Suprapubic skin (tissue), 3 donors: ENCODE measurements around the gene FOSB.

Source experiments
- POLR2A ChIP-seq, 2 donors: fragments of 450-650 bp; IDR thresholded peaks; one replicate each; pipeline ENCODE4 v1.6.1; 2017; ENCODE audit warnings: antibody characterized with exemption in 2 of 2, mild to moderate bottlenecking in 2 of 2, moderate library complexity in 2 of 2
- TF ChIP-seq, protein P1 (sequence below), 2 donors: fragments of 200-600 bp in 1 of 2; fragments of 450-650 bp in 1 of 2; sonication (generic) in 1 of 2; IDR thresholded peaks; one replicate each; pipeline ENCODE4 v1.5.1; 2016 to 2019; ENCODE audit warnings: antibody characterized with exemption in 2 of 2, mild to moderate bottlenecking in 1 of 2, moderate library complexity in 1 of 2

DNA sequence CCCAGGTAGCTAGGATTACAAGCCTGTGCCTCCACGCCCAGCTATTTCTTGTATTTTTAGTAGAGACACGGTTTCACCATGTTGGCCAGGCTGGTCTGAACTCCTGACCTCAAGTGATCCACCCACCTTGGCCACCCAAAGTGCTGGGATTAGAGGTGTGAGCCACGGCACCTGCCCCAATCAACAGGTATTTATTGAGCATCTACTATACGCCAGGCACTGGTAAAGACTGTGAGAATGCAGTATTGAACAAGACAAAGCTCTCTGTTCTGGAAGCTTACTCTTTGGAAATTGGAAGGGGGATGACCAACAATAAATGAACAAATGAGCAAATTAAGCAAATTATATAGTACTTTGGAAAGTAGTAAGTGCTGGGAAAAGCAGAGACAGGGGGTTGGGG lies 22.7 kb upstream of the FOSB start:
- TF ChIP-seq, protein P1, sequence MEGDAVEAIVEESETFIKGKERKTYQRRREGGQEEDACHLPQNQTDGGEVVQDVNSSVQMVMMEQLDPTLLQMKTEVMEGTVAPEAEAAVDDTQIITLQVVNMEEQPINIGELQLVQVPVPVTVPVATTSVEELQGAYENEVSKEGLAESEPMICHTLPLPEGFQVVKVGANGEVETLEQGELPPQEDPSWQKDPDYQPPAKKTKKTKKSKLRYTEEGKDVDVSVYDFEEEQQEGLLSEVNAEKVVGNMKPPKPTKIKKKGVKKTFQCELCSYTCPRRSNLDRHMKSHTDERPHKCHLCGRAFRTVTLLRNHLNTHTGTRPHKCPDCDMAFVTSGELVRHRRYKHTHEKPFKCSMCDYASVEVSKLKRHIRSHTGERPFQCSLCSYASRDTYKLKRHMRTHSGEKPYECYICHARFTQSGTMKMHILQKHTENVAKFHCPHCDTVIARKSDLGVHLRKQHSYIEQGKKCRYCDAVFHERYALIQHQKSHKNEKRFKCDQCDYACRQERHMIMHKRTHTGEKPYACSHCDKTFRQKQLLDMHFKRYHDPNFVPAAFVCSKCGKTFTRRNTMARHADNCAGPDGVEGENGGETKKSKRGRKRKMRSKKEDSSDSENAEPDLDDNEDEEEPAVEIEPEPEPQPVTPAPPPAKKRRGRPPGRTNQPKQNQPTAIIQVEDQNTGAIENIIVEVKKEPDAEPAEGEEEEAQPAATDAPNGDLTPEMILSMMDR (IDR thresholded peaks at IDR 0.05) = no peak
- TF ChIP-seq POLR2A (IDR thresholded peaks at IDR 0.05) = no peak
